Measurements from ENCODE around the gene FGFR4. TPM values are rescaled to one million over a fixed set of nuclear protein-coding genes. Genes with fewer than 3 reads are reported as not detected.

Gene FGFR4
- total RNA-seq, 1 donor from 2014 or later: 12.0 TPM

- H3K27ac ChIP-seq: no peak overlapping the region
- intact Hi-C loops (cut with DNase I): no loop called here
- H3K27me3 ChIP-seq: no peaks in the 10 kb centered on the region
- no peaks in the 10 kb centered on the region for H3K36me3 ChIP-seq
- no peak for TF ChIP-seq POLR2AphosphoS5 (IDR thresholded peaks at IDR 0.05; ENCODE audit: insufficient read depth in 1 of 2, low read depth in 1 of 2)
- TF ChIP-seq CTCF (IDR thresholded peaks at IDR 0.05): no peak
- no peak for TF ChIP-seq POLR2A (IDR thresholded peaks at IDR 0.05)
- no peak overlapping the region for H3K4me3 ChIP-seq
- no peak for DNase-seq (ENCODE audit: extremely low spot score in 2 of 2)
- peaks cover 41% of the 10 kb centered on the region for H3K4me1 ChIP-seq
- no peaks in the 10 kb centered on the region for H3K9me3 ChIP-seq
These were observed 6.5 kb downstream of the FGFR4 start for GRCh38 chr5:177093082-177093712.

GRCh38 chr5:177093803-177094202, 7.1 kb downstream of the FGFR4 start:
- Histone ChIP-seq H3K4me1 (peaks cover 39% of the 10 kb centered on the region), H3K4me3 (no peak overlapping the region), H3K27ac (peak overlapping the region; percentile 30), H3K27me3 (no peaks in the 10 kb centered on the region), H3K36me3 (no peaks in the 10 kb centered on the region), H3K9me3 (no peaks in the 10 kb centered on the region)
- DNase-seq (ENCODE audit: extremely low spot score in 2 of 2): no peak
- intact Hi-C loops (cut with DNase I): no loop called here
- no peak for TF ChIP-seq POLR2A (IDR thresholded peaks at IDR 0.05)
- no peak for TF ChIP-seq POLR2AphosphoS5 (IDR thresholded peaks at IDR 0.05; ENCODE audit: insufficient read depth in 1 of 2, low read depth in 1 of 2)
- TF ChIP-seq CTCF (IDR thresholded peaks at IDR 0.05): no peak

GRCh38 chr5:177094224-177095087, 7.7 kb downstream of the FGFR4 start:
- no peak for DNase-seq (ENCODE audit: extremely low spot score in 2 of 2)
- intact Hi-C loops (cut with DNase I): no loop called here

GRCh38 chr5:177095088-177095669, 8.5 kb downstream of the FGFR4 start:
- TF ChIP-seq POLR2AphosphoS5 (IDR thresholded peaks at IDR 0.05; ENCODE audit: insufficient read depth in 1 of 2, low read depth in 1 of 2) (no peak), POLR2A (IDR thresholded peaks at IDR 0.05) (no peak), CTCF (IDR thresholded peaks at IDR 0.05) (no peak)
- intact Hi-C loops (cut with DNase I): no loop called here
- no peak overlapping the region for H3K4me3 ChIP-seq
- DNase-seq (ENCODE audit: extremely low spot score in 2 of 2): no peak
- peaks cover 27% of the 10 kb centered on the region for H3K4me1 ChIP-seq
- no peaks in the 10 kb centered on the region for H3K9me3 ChIP-seq
- no peaks in the 10 kb centered on the region for H3K36me3 ChIP-seq
- peak overlapping the region; percentile 30 for H3K27ac ChIP-seq
- no peaks in the 10 kb centered on the region for H3K27me3 ChIP-seq

More at GRCh38 chr5:177094224-177095087, 7.7 kb downstream of the FGFR4 start:
- Histone ChIP-seq H3K9me3 (no peaks in the 10 kb centered on the region), H3K4me1 (peaks cover 32% of the 10 kb centered on the region), H3K4me3 (no peak overlapping the region), H3K27me3 (no peaks in the 10 kb centered on the region), H3K27ac (peak overlapping the region; percentile 30), H3K36me3 (no peaks in the 10 kb centered on the region)
- TF ChIP-seq CTCF (IDR thresholded peaks at IDR 0.05): no peak
- TF ChIP-seq POLR2AphosphoS5 (IDR thresholded peaks at IDR 0.05; ENCODE audit: insufficient read depth in 1 of 2, low read depth in 1 of 2): peak in 1 of 2 donors; percentile 89
- no peak for TF ChIP-seq POLR2A (IDR thresholded peaks at IDR 0.05)
